HG03196 (cell line): ENCODE data around the gene LYSMD2.
A peak's percentile ranks its signal among the peaks of the same experiment; 100 is the strongest.

Experiments used
- ATAC-seq: cut with Tn5 transposase; IDR thresholded peaks from one replicate; pipeline ENCODE4 v1.9.1; 2021; ENCODE audit not compliant: unreplicated experiment

The LYSMD2 gene

GRCh38 chr15:51752888-51753287 lies 15.4 kb upstream of the LYSMD2 start:
- no peak for ATAC-seq

- ATAC-seq: peak; percentile 30
Observed at GRCh38 chr15:51751697-51752683, 14.5 kb upstream of the LYSMD2 start.

GRCh38 chr15:51750792-51751696 lies 13.6 kb upstream of the LYSMD2 start, which contains the start of gene TMOD2:
Gene TMOD2, plus strand, starts transcription at chr15:51751597. Its CDS starts 14,845 bp downstream, at chr15:51766442.
- peak; percentile 70 for ATAC-seq

GRCh38 chr15:51750186-51750585 lies 12.7 kb upstream of the LYSMD2 start:
- ATAC-seq: no peak

GRCh38 chr15:51749307-51749706 lies 11.9 kb upstream of the LYSMD2 start:
- no peak for ATAC-seq

- ATAC-seq: no peak
Observed at GRCh38 chr15:51739061-51739712, 1.7 kb upstream of the LYSMD2 start.

GRCh38 chr15:51738553-51738952 lies 1.1 kb upstream of the LYSMD2 start:
- ATAC-seq: no peak

GRCh38 chr15:51736751-51737521 lies 519 bp downstream of the LYSMD2 start:
- ATAC-seq: peak; percentile 28

- ATAC-seq: peak; percentile 28
Observed at GRCh38 chr15:51736069-51736468, 1.4 kb downstream of the LYSMD2 start.

- ATAC-seq: no peak
Observed at GRCh38 chr15:51735228-51736010, 2.0 kb downstream of the LYSMD2 start.

- no peak for ATAC-seq
Observed at GRCh38 chr15:51732646-51733045, 4.8 kb downstream of the LYSMD2 start.

GRCh38 chr15:51731549-51732267 lies 5.7 kb downstream of the LYSMD2 start:
- ATAC-seq: peak; percentile 50

- no peak for ATAC-seq
Observed at GRCh38 chr15:51727141-51727897, 10.1 kb downstream of the LYSMD2 start.

- ATAC-seq: peak; percentile 63
Observed at GRCh38 chr15:51726302-51727073, 11.0 kb downstream of the LYSMD2 start.

- no peak for ATAC-seq
Observed at GRCh38 chr15:51724673-51725072, 12.8 kb downstream of the LYSMD2 start.

GRCh38 chr15:51724199-51724598 lies 13.3 kb downstream of the LYSMD2 start:
- no peak for ATAC-seq
